CD4-positive, alpha-beta T cell treated with Interleukin-17A for 4 hours (primary cell): ENCODE results near the gene HLA-C.
"Not testable (repeated sequence)": the region's sequence is repeated elsewhere in the genome, so short reads cannot be mapped to it uniquely, and the experiment has no call there.

ENCODE experiments used
- DNase-seq: peaks from one replicate; pipeline ENCODE4 v3.0.0-alpha.2; 2020; ENCODE audit warnings: mixed read lengths

Gene HLA-C

GRCh38 chr6:31271641-31272357 is at the start of gene HLA-C:
TSS of gene HLA-C (minus strand) at chr6:31272092. CDS start at chr6:31272071, 21 bp downstream.
- DNase-seq, result peak; percentile 91

DNA sequence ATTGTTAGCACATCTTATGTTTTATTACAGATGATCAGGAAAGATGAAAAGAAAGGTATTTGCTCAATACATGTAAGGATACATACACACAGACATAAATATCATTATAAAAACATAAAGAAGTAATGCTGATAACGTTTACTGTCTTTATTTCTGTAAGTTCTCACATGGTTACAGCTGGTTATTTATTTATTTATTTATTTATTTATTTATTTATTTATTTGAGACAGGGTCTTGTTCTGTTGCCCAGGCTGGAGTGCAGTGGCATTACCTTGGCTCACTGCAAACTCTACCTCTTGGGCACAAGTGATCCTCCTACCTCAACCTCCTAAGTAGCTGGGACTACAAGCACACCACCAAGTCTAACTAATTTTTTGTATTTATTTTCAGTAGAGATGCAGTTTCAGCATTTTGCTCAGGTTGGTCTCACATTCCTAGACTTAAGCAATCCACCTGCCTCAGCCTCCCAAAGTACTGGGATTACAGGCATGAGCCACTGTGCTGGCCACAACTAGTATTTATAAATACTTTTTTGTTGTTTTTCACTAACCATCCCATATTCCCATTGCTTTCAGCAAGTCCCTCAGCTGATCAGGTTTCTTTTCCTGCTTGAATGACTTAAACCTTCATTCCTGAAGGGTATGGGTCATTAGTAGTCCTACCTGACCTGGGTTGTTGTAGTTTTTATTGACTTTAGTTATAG is 49.3 kb upstream of the HLA-C start:
- no peak for DNase-seq

- DNase-seq, result no peak
These were observed 45.1 kb upstream of the HLA-C start for GRCh38 chr6:31317036-31317435.

DNA sequence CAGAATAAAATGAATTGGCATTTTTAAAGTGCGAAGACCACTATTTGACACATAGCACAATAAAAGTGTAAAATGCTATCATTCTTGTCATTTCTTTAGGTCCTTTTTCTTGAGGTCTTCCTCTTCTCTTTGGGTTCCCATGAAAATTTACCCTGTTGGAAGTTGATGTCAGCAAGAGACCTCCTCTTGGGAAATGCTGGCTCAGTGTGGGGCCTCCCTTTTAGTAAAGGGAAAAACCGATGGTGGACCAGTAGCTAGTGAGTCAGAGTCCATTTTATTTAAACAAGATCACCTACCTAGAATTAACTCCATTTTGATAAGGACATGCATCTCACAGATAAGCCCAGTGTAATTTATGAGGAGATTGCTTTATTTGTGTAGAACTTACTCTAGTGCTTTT is 37.7 kb upstream of the HLA-C start:
- no peak for DNase-seq

GRCh38 chr6:31308845-31309175 is 36.9 kb upstream of the HLA-C start:
- no peak for DNase-seq

- DNase-seq, result peak; percentile 80
These were observed 36.4 kb upstream of the HLA-C start for GRCh38 chr6:31308050-31308844.

GRCh38 chr6:31307669-31308049 is 35.8 kb upstream of the HLA-C start:
- DNase-seq, result no peak

GRCh38 chr6:31305703-31306219 is 33.9 kb upstream of the HLA-C start:
- no peak for DNase-seq

- no peak for DNase-seq
These were observed 32.8 kb upstream of the HLA-C start for GRCh38 chr6:31304683-31305082.

DNA sequence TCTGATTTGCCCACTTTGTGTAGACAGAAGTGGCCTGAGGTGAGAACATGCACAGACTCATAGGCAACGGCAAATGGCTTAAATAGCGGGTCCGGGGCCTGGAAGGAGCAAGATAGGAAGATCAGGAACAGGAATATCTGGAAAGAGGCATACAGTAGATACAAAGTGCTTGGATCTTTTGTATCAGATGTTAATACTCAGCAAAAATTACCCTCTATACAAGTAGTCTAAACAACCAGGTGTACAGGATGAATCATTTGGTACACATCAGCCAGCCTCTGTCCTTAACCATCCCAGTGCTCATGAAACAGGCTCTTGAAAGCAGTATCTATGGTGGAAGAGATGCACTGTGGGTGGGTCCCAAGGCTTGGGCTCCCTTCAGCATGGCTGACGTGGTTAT is 28.9 kb upstream of the HLA-C start:
- no peak for DNase-seq

- DNase-seq, result no peak
These were observed 28.1 kb upstream of the HLA-C start for GRCh38 chr6:31299947-31300346.

- no peak for DNase-seq
These were observed 27.6 kb upstream of the HLA-C start for GRCh38 chr6:31299511-31299910.

- DNase-seq, result no peak
These were observed 22.2 kb upstream of the HLA-C start for GRCh38 chr6:31294056-31294455.

DNA sequence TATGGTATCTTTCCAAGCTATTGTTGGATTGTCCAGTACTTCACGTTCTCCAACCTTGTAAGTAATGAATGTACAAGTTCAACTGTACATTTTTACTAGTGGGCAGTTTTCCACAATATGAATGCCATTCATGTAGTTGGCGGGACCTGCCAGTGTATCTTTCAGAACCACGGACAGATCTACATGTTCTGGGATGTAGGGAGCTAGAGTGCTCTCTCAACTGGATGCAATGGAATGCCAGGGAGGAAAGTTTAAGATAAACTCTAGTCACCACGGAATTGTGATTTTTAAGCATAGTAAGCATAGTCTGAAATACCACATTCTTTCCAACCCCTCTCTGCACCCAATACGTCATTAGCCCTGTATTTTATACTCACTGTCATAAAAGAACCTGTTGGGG is 21.5 kb upstream of the HLA-C start:
- DNase-seq, result no peak

DNA sequence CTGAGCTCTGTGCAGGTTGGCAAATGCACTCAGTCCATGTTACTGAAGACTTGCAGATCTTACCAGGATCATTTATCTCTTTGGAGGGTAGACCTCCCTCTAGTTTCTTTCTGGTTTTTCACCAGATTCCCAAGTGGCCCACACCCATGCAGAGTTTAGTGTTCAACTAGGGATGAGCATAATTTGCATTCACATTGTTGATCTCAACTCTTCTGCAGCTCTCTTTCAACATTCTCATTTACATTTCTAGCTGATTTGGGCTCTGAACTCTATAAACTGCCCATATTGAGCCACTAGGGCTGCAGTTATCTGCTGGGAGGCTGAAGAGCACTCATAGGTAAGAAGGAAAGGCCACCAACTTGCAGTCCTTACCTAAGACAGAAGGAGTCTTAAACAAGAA is 17.9 kb upstream of the HLA-C start:
- DNase-seq, result no peak

DNA sequence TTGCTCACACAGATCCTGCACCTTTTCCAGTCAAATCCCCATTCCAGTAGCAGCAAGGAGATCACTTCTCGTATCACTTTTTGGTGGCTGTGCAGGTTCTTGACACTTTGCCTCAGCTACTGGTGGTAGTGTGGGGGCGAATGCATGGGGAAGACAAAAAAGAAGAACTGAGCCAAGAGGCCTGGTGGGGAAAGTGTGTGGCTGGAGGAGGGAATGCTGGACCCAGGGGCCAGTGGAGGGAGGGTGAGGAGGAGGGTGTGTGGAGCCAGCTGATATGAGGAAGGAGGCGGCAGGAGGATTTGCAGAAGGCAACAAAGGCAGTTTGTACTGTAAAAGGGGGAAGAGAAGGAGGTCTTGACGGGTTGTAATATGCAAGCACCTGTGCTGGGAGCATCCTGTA is 15.7 kb upstream of the HLA-C start:
- DNase-seq, result no peak

DNA sequence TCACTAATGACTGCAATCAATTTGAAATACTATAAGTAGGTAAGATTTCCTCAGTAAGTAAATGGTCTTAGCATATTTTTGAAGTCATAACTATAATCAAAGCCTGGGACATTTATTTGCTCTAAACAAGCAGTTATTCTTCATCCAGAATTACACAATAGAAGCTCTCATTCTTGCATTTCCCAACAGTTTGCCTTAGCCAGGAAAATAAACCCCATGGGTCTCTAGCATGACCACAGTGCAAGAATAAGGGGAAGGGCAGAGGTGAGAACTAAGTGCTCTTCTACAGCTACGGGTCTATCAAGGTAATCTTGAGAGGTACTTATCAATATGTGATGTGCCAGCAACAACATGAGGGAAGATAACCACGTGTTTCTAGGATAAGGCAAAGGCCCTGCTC is 14.1 kb upstream of the HLA-C start:
- DNase-seq, result no peak

DNA sequence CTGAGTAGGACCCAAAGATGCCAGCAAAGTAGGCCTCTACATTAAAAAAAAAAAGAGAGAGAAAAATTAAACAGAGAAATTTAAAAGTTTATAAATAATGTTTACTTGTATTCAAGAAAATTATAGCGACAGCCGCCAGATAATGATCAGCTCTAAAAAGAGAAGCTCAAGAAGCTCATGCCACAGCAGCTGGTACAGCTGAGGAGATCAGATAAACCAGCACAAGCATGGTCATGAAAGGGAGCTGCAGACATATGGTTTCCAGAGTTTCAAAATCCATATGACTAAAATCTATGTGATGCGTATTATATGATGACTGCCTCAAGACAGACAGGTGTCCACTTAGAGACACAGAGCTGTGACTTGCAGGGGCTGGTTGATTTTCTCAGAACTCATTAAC is 13.6 kb upstream of the HLA-C start:
- no peak for DNase-seq

- DNase-seq, result not testable (repeated sequence)
These were observed 7.8 kb upstream of the HLA-C start for GRCh38 chr6:31279647-31280046.

- DNase-seq, result peak; percentile 52
These were observed 1.1 kb upstream of the HLA-C start for GRCh38 chr6:31272836-31273626.

DNA sequence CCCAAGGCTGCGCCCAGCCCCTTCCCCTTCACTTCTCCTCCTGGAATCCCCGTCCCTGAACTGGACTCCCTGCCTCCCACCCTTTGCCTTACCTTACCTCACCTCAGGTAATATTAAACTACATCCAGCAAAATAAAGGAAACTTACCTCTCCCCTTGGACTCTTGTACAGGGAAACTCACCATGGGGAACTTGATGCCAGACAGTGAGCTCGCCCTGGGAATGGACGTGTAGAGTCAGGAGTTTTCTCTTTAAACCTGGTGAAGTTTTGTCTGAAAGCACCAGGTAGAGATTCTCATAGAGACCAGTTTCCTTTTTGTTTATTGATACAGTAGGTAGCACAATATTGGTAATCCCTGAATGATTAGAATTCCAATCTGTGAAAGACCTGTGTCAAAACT is 544 bp upstream of the HLA-C start:
- DNase-seq, result peak; percentile 42

- DNase-seq, result peak; percentile 71
These were observed 878 bp downstream of the HLA-C start for GRCh38 chr6:31270788-31271640.
